ENCODE data around the gene INSYN2A. TPM values are rescaled to one million over a fixed set of nuclear protein-coding genes. Genes with fewer than 3 reads are reported as not detected.

Gene INSYN2A
- total and polyA plus RNA-seq, 2 of the 13 experiments (the other 11 are each of a cell fraction or from before 2014, with no cell fraction given), result not detected

DNA sequence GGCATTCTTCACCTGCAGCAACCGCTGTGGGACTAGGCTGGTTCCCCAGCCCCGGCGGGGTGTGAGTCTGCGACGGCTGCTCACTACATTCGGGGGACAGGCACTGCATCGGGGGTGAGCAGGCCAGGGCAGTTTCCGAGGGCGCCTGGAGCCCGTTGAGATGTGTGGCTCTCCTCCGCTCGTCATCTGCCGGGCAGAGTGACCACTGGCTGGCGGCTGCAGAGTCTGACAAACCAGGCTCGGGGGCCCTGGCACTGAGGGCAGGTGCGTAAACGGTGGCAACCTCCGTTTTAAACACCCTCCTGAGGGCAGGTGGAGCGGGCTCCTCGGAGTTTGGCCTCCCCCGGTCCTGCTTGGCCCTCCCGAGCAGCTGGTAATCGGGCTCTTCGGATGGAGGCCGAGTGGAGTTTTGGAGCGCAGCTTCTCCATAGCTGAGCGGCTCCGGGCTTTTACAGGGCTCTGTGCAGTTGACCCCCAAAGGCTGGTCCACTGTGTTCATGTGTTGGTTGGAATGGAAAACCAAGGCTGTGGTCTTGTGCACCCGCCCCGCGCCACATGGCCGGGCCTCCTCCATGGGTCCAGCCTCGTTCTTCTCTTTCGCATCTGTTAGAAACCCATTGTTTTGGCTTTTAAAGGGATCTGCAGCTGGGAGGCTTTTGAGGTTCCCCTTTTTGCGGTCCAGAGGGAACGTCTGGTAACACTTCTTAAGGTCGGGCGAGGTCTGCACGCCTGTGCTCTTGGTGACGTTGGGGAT, 20.9 kb downstream of the INSYN2A start:
- 94% methylated on average over 25 of the region's 40 CpGs for WGBS (ENCODE audit: low lambda C conversion rate)
- in situ Hi-C loops (cut with HindIII; ENCODE audit: extremely low pct_ligation_motif_present, low pct_unique_long_range_greater_than_20kb) (no loop called here), intact Hi-C loops (cut with micrococcal nuclease; ENCODE audit: unreplicated experiment) (no loop called here)
- Histone ChIP-seq H3K4me1 (ENCODE audit: insufficient read depth, low read length) (no peaks in the 10 kb centered on the region), H3K9ac (ENCODE audit: insufficient read depth, low read depth, low read length) (no peak overlapping the region), H3K4me2 (ENCODE audit: low read depth, low read length) (no peak overlapping the region), H2AFZ (ENCODE audit: low read length) (no peak overlapping the region), H4K20me1 (ENCODE audit: insufficient read depth, low read length) (no peaks in the 10 kb centered on the region), H3K9me3 (ENCODE audit: low read length) (no peaks in the 10 kb centered on the region), H3K4me3 (replicated peaks in 1 of 3; ENCODE audit: insufficient read depth in 1 of 3, low read depth in 2 of 3, low read length in 3 of 3) (no peak overlapping the region), H3K27me3 (ENCODE audit: control insufficient read depth in 1 of 2, insufficient read depth in 2 of 2, low read length in 2 of 2) (no peaks in the 10 kb centered on the region), H3K79me2 (ENCODE audit: insufficient read depth, low read length) (no peaks in the 10 kb centered on the region), H3K27ac (ENCODE audit: extremely low read length, insufficient read depth, low read length) (no peak overlapping the region), H3K36me3 (replicated peaks in 1 of 2; ENCODE audit: control insufficient read depth in 1 of 2, insufficient read depth in 2 of 2, low read length in 2 of 2) (no peaks in the 10 kb centered on the region; a peak in 3 of 5 replicates)
- no peak for FAIRE-seq
- ChIA-PET CTCF (ENCODE audit: low intra/inter-chr PET ratio, low total read pairs) (no interaction called here), POLR2A (no interaction called here)
- DNase-seq (ENCODE audit: low spot score), result no peak
- no TSS peak for BruUV-seq (replicated peaks)
- no peak for ATAC-seq
- no peak for TF ChIP-seq SOX6 (IDR thresholded peaks at IDR 0.05)
- no peak for TF ChIP-seq SOX6 (CRISPR knock-in tag; IDR thresholded peaks at IDR 0.05)
- TF ChIP-seq HDAC2 (CRISPR knock-in tag; IDR thresholded peaks at IDR 0.05), result no peak
- TF ChIP-seq BORCS8-MEF2B (CRISPR knock-in tag; IDR thresholded peaks at IDR 0.05), result no peak
- TF ChIP-seq, protein P1, sequence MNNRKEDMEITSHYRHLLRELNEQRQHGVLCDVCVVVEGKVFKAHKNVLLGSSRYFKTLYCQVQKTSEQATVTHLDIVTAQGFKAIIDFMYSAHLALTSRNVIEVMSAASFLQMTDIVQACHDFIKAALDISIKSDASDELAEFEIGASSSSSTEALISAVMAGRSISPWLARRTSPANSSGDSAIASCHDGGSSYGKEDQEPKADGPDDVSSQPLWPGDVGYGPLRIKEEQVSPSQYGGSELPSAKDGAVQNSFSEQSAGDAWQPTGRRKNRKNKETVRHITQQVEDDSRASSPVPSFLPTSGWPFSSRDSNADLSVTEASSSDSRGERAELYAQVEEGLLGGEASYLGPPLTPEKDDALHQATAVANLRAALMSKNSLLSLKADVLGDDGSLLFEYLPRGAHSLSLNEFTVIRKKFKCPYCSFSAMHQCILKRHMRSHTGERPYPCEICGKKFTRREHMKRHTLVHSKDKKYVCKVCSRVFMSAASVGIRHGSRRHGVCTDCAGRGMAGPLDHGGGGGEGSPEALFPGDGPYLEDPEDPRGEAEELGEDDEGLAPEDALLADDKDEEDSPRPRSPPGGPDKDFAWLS (CRISPR knock-in tag; IDR thresholded peaks at IDR 0.05; ENCODE audit: borderline replicate concordance), result no peak
- no peak for TF ChIP-seq ZNF337 (CRISPR knock-in tag; IDR thresholded peaks at IDR 0.05; ENCODE audit: borderline replicate concordance, low read depth)
- TF ChIP-seq HNRNPH1 (optimal IDR thresholded peaks at IDR 0.05; ENCODE audit: low read depth, low read length), result no peak
- TF ChIP-seq ATAD3A (CRISPR knock-in tag; IDR thresholded peaks at IDR 0.05), result no peak
- TF ChIP-seq, protein P2, sequence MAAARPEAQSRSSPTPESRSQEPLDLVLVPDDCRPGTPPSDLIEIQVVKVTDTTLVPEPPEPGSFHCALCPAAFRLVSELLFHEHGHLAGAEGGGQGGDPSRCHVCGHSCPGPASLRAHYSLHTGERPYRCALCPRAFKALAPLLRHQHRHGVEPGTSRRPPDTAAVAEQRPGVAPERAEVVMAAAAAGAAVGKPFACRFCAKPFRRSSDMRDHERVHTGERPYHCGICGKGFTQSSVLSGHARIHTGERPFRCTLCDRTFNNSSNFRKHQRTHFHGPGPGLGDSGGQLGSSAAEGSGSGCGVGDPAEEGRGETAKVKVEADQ (CRISPR knock-in tag; IDR thresholded peaks at IDR 0.05; ENCODE audit: borderline replicate concordance), result no peak
- no peak for TF ChIP-seq SSRP1 (CRISPR knock-in tag; IDR thresholded peaks at IDR 0.05)
- no peak for TF ChIP-seq ZNF878 (CRISPR knock-in tag; IDR thresholded peaks at IDR 0.05)
- no peak for TF ChIP-seq ZSCAN30 (CRISPR knock-in tag; IDR thresholded peaks at IDR 0.05)

Measured in HepG2 (cell line).